OCI-LY1 (cell line): Measurements from ENCODE around the gene MRPL42.

Source experiments
- H2AFZ ChIP-seq: fragments of 200-600 bp; sonication (generic), shearing (Covaris generic); 2 replicates; pipeline ENCODE4 v1.6.0; 2014; ENCODE audit warnings: antibody characterized with exemption, mild to moderate bottlenecking, low read length
- H3F3A ChIP-seq: fragments of 200-600 bp; sonication (generic), shearing (Covaris generic); 2 replicates; pipeline ENCODE4 v1.6.0; 2014; ENCODE audit warnings: mild to moderate bottlenecking, antibody characterized with exemption, low read length, moderate library complexity; ENCODE audit not compliant: insufficient read depth
- H3K27ac ChIP-seq: fragments of 200-600 bp; sonication (generic); 2 replicates; pipeline ENCODE4 v1.5.1; 2014; ENCODE audit warnings: low read length, mixed run types, mild to moderate bottlenecking, low read depth; ENCODE audit not compliant: poor library complexity, severe bottlenecking
- H3K27me3 ChIP-seq: fragments of 200-600 bp; sonication (generic); 2 replicates; pipeline ENCODE4 v1.6.0; 2014; ENCODE audit warnings: antibody characterized with exemption, mild to moderate bottlenecking, low read length, moderate library complexity; ENCODE audit not compliant: insufficient read depth
- H3K36me3 ChIP-seq: fragments of 200-600 bp; sonication (generic); 2 replicates; pipeline ENCODE4 v1.6.1; 2014; ENCODE audit warnings: mild to moderate bottlenecking, antibody characterized with exemption, low read length, moderate library complexity, mixed read lengths; ENCODE audit not compliant: insufficient read depth
- H3K4me1 ChIP-seq: fragments of 200-600 bp; sonication (generic); 2 replicates; pipeline ENCODE4 v1.5.1; 2014; ENCODE audit warnings: mild to moderate bottlenecking, low read length, moderate library complexity; ENCODE audit not compliant: insufficient read depth, severe bottlenecking
- H3K4me2 ChIP-seq: fragments of 200-600 bp; sonication (generic), shearing (Covaris generic); 2 replicates; pipeline ENCODE4 v1.6.1; 2014; ENCODE audit warnings: low read length
- H3K4me3 ChIP-seq: fragments of 200-600 bp; sonication (generic); 2 replicates; pipeline ENCODE4 v1.5.1; 2014; ENCODE audit warnings: low read length, low read depth, mild to moderate bottlenecking, mixed read lengths; ENCODE audit not compliant: poor library complexity, severe bottlenecking
- H3K79me2 ChIP-seq: fragments of 200-600 bp; shearing (Covaris generic); 2 replicates; pipeline ENCODE4 v1.6.1; 2016; ENCODE audit warnings: mixed run types, low read length, mixed read lengths; ENCODE audit not compliant: insufficient read depth
- H3K9ac ChIP-seq: fragments of 200-600 bp; sonication (generic), shearing (Covaris generic); 2 replicates; pipeline ENCODE4 v1.6.1; 2014; ENCODE audit warnings: mild to moderate bottlenecking, low read length, mixed read lengths
- H3K9me2 ChIP-seq: fragments of 200-600 bp; sonication (generic), shearing (Covaris generic); 2 replicates; pipeline ENCODE4 v1.6.1; 2014; ENCODE audit warnings: low read depth, mild to moderate bottlenecking, low read length, mixed read lengths
- H3K9me3 ChIP-seq: fragments of 200-600 bp; shearing (Covaris generic); 2 replicates; pipeline ENCODE4 v1.6.1; 2014; ENCODE audit warnings: low read length, mixed read lengths
- H4K20me1 ChIP-seq: fragments of 200-600 bp; sonication (generic), shearing (Covaris generic); 2 replicates; pipeline ENCODE4 v1.6.0; 2016; ENCODE audit warnings: mild to moderate bottlenecking, low read length; ENCODE audit not compliant: insufficient read depth
- CTCF ChIP-seq: fragments of 200-600 bp; sonication (generic), shearing (Covaris generic); IDR thresholded peaks from 2 replicates; pipeline ENCODE4 v1.5.1; 2017; ENCODE audit warnings: mild to moderate bottlenecking, antibody characterized with exemption, low read length, moderate library complexity, mixed read lengths
- EZH2 ChIP-seq: fragments of 200-600 bp; sonication (generic), shearing (Covaris generic); IDR thresholded peaks from 2 replicates; pipeline ENCODE4 v1.8.0; 2017; ENCODE audit warnings: borderline replicate concordance, mixed run types, mild to moderate bottlenecking, antibody characterized with exemption, low read length, moderate library complexity, mixed read lengths

MRPL42 gene

GRCh38 chr12:93519859-93520258 is 52.5 kb downstream of the MRPL42 start:
- no peak overlapping the region for H2AFZ ChIP-seq
- no peak overlapping the region for H3K4me3 ChIP-seq
- H4K20me1 ChIP-seq, result no peaks in the 10 kb centered on the region
- H3K4me1 ChIP-seq, result no peaks in the 10 kb centered on the region
- no peaks in the 10 kb centered on the region for H3K9me2 ChIP-seq
- no peaks in the 10 kb centered on the region for H3K36me3 ChIP-seq
- no peaks in the 10 kb centered on the region for H3F3A ChIP-seq
- no peak for TF ChIP-seq CTCF
- no peak for TF ChIP-seq EZH2
- no peaks in the 10 kb centered on the region for H3K79me2 ChIP-seq
- no peaks in the 10 kb centered on the region for H3K9me3 ChIP-seq
- no peak overlapping the region for H3K9ac ChIP-seq
- H3K4me2 ChIP-seq, result no peak overlapping the region
- H3K27ac ChIP-seq, result no peak overlapping the region
- no peaks in the 10 kb centered on the region for H3K27me3 ChIP-seq

- Histone ChIP-seq H3K4me3 (no peak overlapping the region), H3K27me3 (no peaks in the 10 kb centered on the region), H3K79me2 (no peaks in the 10 kb centered on the region), H3K9me2 (no peaks in the 10 kb centered on the region), H3K27ac (no peak overlapping the region), H4K20me1 (no peaks in the 10 kb centered on the region), H3K9ac (no peak overlapping the region), H3K36me3 (no peaks in the 10 kb centered on the region), H3K4me2 (no peak overlapping the region), H2AFZ (no peak overlapping the region), H3K9me3 (no peaks in the 10 kb centered on the region), H3F3A (no peaks in the 10 kb centered on the region), H3K4me1 (no peaks in the 10 kb centered on the region)
- TF ChIP-seq EZH2 (no peak), CTCF (no peak)
Measured at GRCh38 chr12:93520454-93520853, 53.1 kb downstream of the MRPL42 start.

GRCh38 chr12:93521225-93522080 is 54.1 kb downstream of the MRPL42 start:
- Histone ChIP-seq H3K9ac (no peak overlapping the region), H3K36me3 (no peaks in the 10 kb centered on the region), H3K79me2 (no peaks in the 10 kb centered on the region), H3K27me3 (no peaks in the 10 kb centered on the region), H3F3A (no peaks in the 10 kb centered on the region), H3K9me2 (no peaks in the 10 kb centered on the region), H3K4me2 (no peak overlapping the region), H3K27ac (no peak overlapping the region), H3K4me1 (no peaks in the 10 kb centered on the region), H4K20me1 (no peaks in the 10 kb centered on the region), H2AFZ (no peak overlapping the region), H3K9me3 (no peaks in the 10 kb centered on the region), H3K4me3 (no peak overlapping the region)
- TF ChIP-seq CTCF (no peak), EZH2 (no peak)
